ENCODE results near the gene CEP120. TPM values are rescaled to one million over a fixed set of nuclear protein-coding genes. Genes with fewer than 3 reads are reported as not detected.

CEP120 gene
- total and polyA plus RNA-seq, 2 of the 4 experiments (the other 2 are of a cell fraction) = 6.7 to 46.1 TPM

GRCh38 chr5:123371575-123372179 lies 51.5 kb downstream of the CEP120 start:
- Histone ChIP-seq H3K4me1 (ENCODE audit: control insufficient read depth, insufficient read depth, low read length) (no peaks in the 10 kb centered on the region), H2BK120ac (ENCODE audit: low read depth, low read length) (no peak overlapping the region), H3K23ac (ENCODE audit: low read depth, low read length) (no peak overlapping the region), H3K9me3 (ENCODE audit: control insufficient read depth, insufficient read depth, low read length) (no peaks in the 10 kb centered on the region), H3K56ac (ENCODE audit: extremely low read depth, insufficient read depth, low read length) (no peak overlapping the region), H2AFZ (replicated peaks; ENCODE audit: low read length, poor library complexity) (no peak overlapping the region), H2AK9ac (replicated peaks; ENCODE audit: low read depth, low read length, poor library complexity) (no peak overlapping the region), H4K20me1 (ENCODE audit: insufficient read depth, low read length) (no peaks in the 10 kb centered on the region), H3K27ac (ENCODE audit: insufficient read depth, low read length) (no peak overlapping the region), H2BK5ac (ENCODE audit: low read depth, low read length, poor library complexity, severe bottlenecking) (no peak overlapping the region), H4K8ac (ENCODE audit: low read depth in 2 of 2, low read length in 2 of 2) (no peak overlapping the region), H3K9ac (ENCODE audit: low read depth, low read length) (no peak overlapping the region), H3K4ac (ENCODE audit: low read depth, low read length) (no peak overlapping the region), H3K27me3 (ENCODE audit: control insufficient read depth, insufficient read depth, low read length) (no peaks in the 10 kb centered on the region), H4K91ac (ENCODE audit: insufficient read depth, low read depth, low read length) (no peak overlapping the region), H2BK15ac (ENCODE audit: low read depth, low read length) (no peak overlapping the region), H3K4me3 (ENCODE audit: insufficient read depth, low read depth, low read length) (no peak overlapping the region), H3K14ac (replicated peaks; ENCODE audit: low read depth, low read length) (no peak overlapping the region), H3K4me2 (ENCODE audit: low read depth, low read length) (no peak overlapping the region), H4K5ac (ENCODE audit: low read depth, low read length) (no peak overlapping the region), H3K9me1 (ENCODE audit: insufficient read depth, low read length) (no peaks in the 10 kb centered on the region), H2AK5ac (ENCODE audit: low read depth, low read length) (no peak overlapping the region), H3K79me1 (ENCODE audit: low read depth in 1 of 2, low read length in 2 of 2) (no peaks in the 10 kb centered on the region), H2BK20ac (ENCODE audit: low read depth, low read length) (no peak overlapping the region), H3K18ac (ENCODE audit: low read depth, low read length) (no peak overlapping the region), H3K36me3 (ENCODE audit: control insufficient read depth, insufficient read depth, low read length) (peaks cover 14% of the 10 kb centered on the region)
- POLR2A ChIA-PET (ENCODE audit: unreplicated experiment) = no interaction called here
- no TSS peak for BruUV-seq (replicated peaks)
- WGBS, 2 experiments (ENCODE audit: extremely low coverage in 2 of 2, insufficient read length in 1 of 2) = no CpG with 5 or more reads among the region's 4 CpGs
- CTCF ChIA-PET = interaction anchor here (0.6 to 1.4 kb wide), 7 partner anchors 9 to 866 kb away, joined by 3 to 6 read pairs (median 3); no protein-coding TSS in a partner anchor
- DNase-seq (peak; percentile 7), ATAC-seq (ENCODE audit: low read depth) (no peak)
- in situ Hi-C loops (cut with MboI; ENCODE audit: low sequenced_read_pairs) (loop anchor here (10.0 kb wide), 2 partner anchors 477 to 867 kb away; no protein-coding TSS in a partner anchor), intact Hi-C loops (cut with micrococcal nuclease) (no loop called here), dilution Hi-C loops (cut with HindIII; ENCODE audit: low sequenced_read_pairs, unreplicated experiment) (no loop called here)
- TF ChIP-seq MAFK (IDR thresholded peaks at IDR 0.05; ENCODE audit: low read depth, low read length) (no peak), NFE2L2 (IDR thresholded peaks at IDR 0.05; ENCODE audit: low read depth, low read length) (no peak), CTCF (conservative IDR thresholded peaks at IDR 0.05; ENCODE audit: low read depth, low read length) (peak; percentile 49), RFX5 (IDR thresholded peaks at IDR 0.05; ENCODE audit: low read depth, low read length) (no peak), SMC3 (IDR thresholded peaks at IDR 0.05; ENCODE audit: low read depth, low read length) (peak; percentile 56), RAD21 (IDR thresholded peaks at IDR 0.05; ENCODE audit: low read length) (peak; percentile 40)

All from IMR-90 (cell line).